Right lobe of liver (tissue), 6 donors: ENCODE data around the gene ZBED5. TPM values are rescaled to one million over a fixed set of nuclear protein-coding genes. Genes with fewer than 3 reads are reported as not detected.

ENCODE experiments used
- ATAC-seq, 4 donors: fragments of 200-7000 bp; cut with Tn5 transposase; one replicate each; pipeline ENCODE4 v1.9.1; 2020; ENCODE audit warnings: mild to moderate bottlenecking in 4 of 4, moderate library complexity in 4 of 4
- DNase-seq, 3 donors: peaks; one replicate each; pipeline ENCODE4 v3.0.0-alpha.2; 2020
- H3K27ac ChIP-seq, 3 donors: fragments of 200-600 bp; one replicate each; pipeline ENCODE4 v1.8.0; 2022
- H3K27me3 ChIP-seq, 2 donors: fragments of 200-600 bp; one replicate each; pipeline ENCODE4 v1.8.0; 2022
- H3K36me3 ChIP-seq, 4 donors: fragments of 200-600 bp; sonication (generic) in 1 of 4; one replicate each; pipeline versions ENCODE4 v1.5.1 to v1.8.0; 2017 to 2022; ENCODE audit warnings: control low read depth in 1 of 4
- H3K4me1 ChIP-seq, 4 donors: fragments of 200-600 bp; sonication (generic) in 1 of 4; one replicate each; pipeline versions ENCODE4 v1.5.1 to v1.8.0; 2017 to 2022; ENCODE audit warnings: control low read depth in 1 of 4
- H3K4me3 ChIP-seq, 3 donors: fragments of 200-600 bp; one replicate each; pipeline ENCODE4 v1.8.0; 2022
- H3K9me3 ChIP-seq, 4 donors: fragments of 200-600 bp; sonication (generic) in 1 of 4; one replicate each; pipeline versions ENCODE4 v1.5.1 to v1.8.0; 2017 to 2022; ENCODE audit warnings: control low read depth in 1 of 4
- POLR2A ChIP-seq: fragments of 450-650 bp; IDR thresholded peaks from one replicate; pipeline ENCODE4 v1.6.1; 2017; ENCODE audit warnings: antibody characterized with exemption, mild to moderate bottlenecking
- WGBS: methylation state at CpG from one replicate; pipeline ENCODE4 v1.1.6; 2018; ENCODE audit warnings: low coverage, low lambda C conversion rate; ENCODE audit not compliant: insufficient coverage; ENCODE audit errors: missing lambda C conversion rate; 5-methylcytosine and 5-hydroxymethylcytosine counted together
- intact Hi-C, 2 donors: fragments of 100-400 bp; cut with DNase I; formaldehyde crosslinking; loops; one replicate each; pipeline versions ENCODE4 v1.11.2 to v1.14.1; 2022
- total RNA-seq, 6 experiments: library from RNA; depleted of rRNA in 2 of 6; stranded (reverse); fragments of >200 nt in 2 of 6; fragmentation: NEBNext Ultra II Directional in 3 of 6; extraction: Animal tissue kit (Norgen Biotek cat#: 25700) in 3 of 6; gene quantifications; one replicate each; pipeline versions ENCODE4 v1.1.0 to v1.2.4, GENCODE V29; 2016 to 2023
- TF ChIP-seq, protein P1 (sequence below), 4 donors: fragments of 200-600 bp in 3 of 4; fragments of 450-650 bp in 1 of 4; IDR thresholded peaks; one replicate each; pipeline versions ENCODE4 v1.5.1 to v1.8.0; 2016 to 2022; ENCODE audit warnings: antibody characterized with exemption in 4 of 4, mild to moderate bottlenecking in 2 of 4
- donor health status: DM: no; HTN: yes; CAD: no.
- donor health status: DM: no; HTN: no; CAD: no.
- donor health status: DM: no; HTN: no; CAD: no.
- donor health status: DM: no; HTN: yes; CAD: no.
- donor health status: DM: no; HTN: yes; CAD: no.

The ZBED5 gene
- total RNA-seq, 6 experiments from 2014 or later, result 7.0 to 11.7 (median 8.7) TPM

- intact Hi-C loops, result no loop called here
- no peak overlapping the region for H3K4me3 ChIP-seq
- DNase-seq (no peak), ATAC-seq (no peak)
- TF ChIP-seq, protein P1, sequence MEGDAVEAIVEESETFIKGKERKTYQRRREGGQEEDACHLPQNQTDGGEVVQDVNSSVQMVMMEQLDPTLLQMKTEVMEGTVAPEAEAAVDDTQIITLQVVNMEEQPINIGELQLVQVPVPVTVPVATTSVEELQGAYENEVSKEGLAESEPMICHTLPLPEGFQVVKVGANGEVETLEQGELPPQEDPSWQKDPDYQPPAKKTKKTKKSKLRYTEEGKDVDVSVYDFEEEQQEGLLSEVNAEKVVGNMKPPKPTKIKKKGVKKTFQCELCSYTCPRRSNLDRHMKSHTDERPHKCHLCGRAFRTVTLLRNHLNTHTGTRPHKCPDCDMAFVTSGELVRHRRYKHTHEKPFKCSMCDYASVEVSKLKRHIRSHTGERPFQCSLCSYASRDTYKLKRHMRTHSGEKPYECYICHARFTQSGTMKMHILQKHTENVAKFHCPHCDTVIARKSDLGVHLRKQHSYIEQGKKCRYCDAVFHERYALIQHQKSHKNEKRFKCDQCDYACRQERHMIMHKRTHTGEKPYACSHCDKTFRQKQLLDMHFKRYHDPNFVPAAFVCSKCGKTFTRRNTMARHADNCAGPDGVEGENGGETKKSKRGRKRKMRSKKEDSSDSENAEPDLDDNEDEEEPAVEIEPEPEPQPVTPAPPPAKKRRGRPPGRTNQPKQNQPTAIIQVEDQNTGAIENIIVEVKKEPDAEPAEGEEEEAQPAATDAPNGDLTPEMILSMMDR (IDR thresholded peaks at IDR 0.05), result no peak
- no peak for TF ChIP-seq POLR2A
- no peaks in the 10 kb centered on the region for H3K36me3 ChIP-seq
- H3K27me3 ChIP-seq, result no peaks in the 10 kb centered on the region
- H3K27ac ChIP-seq, result no peak overlapping the region
- WGBS, result 94% methylated on average over 2 of the region's 3 CpGs
- no peaks in the 10 kb centered on the region for H3K4me1 ChIP-seq
- no peaks in the 10 kb centered on the region for H3K9me3 ChIP-seq
Measured at GRCh38 chr11:10881892-10882291, 24.0 kb upstream of the ZBED5 start.

GRCh38 chr11:10878408-10879214 is 20.8 kb upstream of the ZBED5 start:
- Histone ChIP-seq H3K4me3 (no peak overlapping the region), H3K27ac (no peak overlapping the region), H3K4me1 (no peaks in the 10 kb centered on the region), H3K9me3 (no peaks in the 10 kb centered on the region), H3K27me3 (no peaks in the 10 kb centered on the region), H3K36me3 (no peaks in the 10 kb centered on the region)
- 92% methylated on average over 6 of the region's 7 CpGs for WGBS
- DNase-seq, result no peak
- intact Hi-C loops, result no loop called here
- peak; percentile 52 to 79 (median 69) for ATAC-seq
- no peak for TF ChIP-seq POLR2A
- TF ChIP-seq, protein P1 (IDR thresholded peaks at IDR 0.05), result peak; percentile 40 to 67 (median 60)

DNA sequence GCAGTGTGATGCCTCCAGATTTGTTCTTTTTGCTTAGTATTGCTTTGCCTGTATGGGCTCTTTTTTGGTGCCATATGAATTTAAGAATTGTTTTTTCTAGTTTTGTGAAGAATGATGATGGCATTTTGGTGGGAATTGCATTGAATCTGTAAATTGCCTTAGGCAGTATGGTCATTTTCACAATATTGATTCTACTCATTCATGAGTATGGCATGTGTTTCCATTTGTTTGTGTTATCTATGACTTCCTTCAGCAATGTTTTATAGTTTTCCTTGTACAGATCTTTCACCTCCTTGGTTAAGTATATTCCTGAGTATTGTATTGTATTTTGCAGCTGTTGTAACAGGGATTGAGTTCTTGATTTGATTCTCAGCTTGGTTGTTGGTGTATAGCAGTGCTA is 18.3 kb upstream of the ZBED5 start:
- H3K4me1 ChIP-seq, result no peaks in the 10 kb centered on the region
- no peak overlapping the region for H3K4me3 ChIP-seq
- ATAC-seq (no peak), DNase-seq (no peak)
- no peaks in the 10 kb centered on the region for H3K9me3 ChIP-seq
- intact Hi-C loops, result no loop called here
- TF ChIP-seq POLR2A, result no peak
- TF ChIP-seq, protein P1 (IDR thresholded peaks at IDR 0.05), result no peak
- H3K27ac ChIP-seq, result no peak overlapping the region
- H3K36me3 ChIP-seq, result no peaks in the 10 kb centered on the region
- no peaks in the 10 kb centered on the region for H3K27me3 ChIP-seq

DNA sequence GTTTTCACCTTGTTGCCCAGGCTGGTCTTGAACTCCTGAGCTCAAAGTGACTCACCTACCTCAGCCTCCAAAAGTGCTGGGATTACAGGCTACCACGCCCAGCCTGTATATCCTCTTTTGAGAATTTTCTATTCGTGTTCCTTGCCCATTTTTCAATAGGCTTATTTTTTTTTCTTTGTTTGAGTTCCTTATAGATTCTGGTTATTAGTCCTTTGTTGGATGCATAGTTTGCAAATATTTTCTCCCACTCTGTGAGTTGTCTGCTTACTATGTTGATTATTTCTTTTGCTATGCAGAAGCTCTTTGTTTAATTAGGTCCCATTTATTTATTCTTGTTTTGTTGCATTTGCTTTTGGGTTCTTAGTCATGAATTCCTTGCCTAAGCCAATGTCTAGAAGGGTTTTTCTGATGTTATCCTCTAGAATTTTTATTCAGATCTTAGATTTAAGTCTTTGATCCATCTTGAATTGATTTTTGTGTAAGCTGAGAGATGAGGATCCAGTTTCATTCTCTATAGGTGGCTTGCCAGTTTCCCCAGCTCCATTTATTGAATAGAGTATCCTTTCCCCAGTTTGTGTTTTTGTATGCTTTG is 17.7 kb upstream of the ZBED5 start:
- Histone ChIP-seq H3K27me3 (no peaks in the 10 kb centered on the region), H3K27ac (no peak overlapping the region), H3K36me3 (no peaks in the 10 kb centered on the region), H3K9me3 (no peaks in the 10 kb centered on the region), H3K4me1 (no peaks in the 10 kb centered on the region), H3K4me3 (no peak overlapping the region)
- TF ChIP-seq, protein P1 (IDR thresholded peaks at IDR 0.05), result no peak
- no peak for TF ChIP-seq POLR2A
- intact Hi-C loops, result no loop called here
- 86% methylated on average over 2 of the region's 2 CpGs for WGBS
- DNase-seq, result no peak
- ATAC-seq, result no peak
